Caki2 (cell line): ENCODE data around the gene DUSP1. TPM values are rescaled to one million over a fixed set of nuclear protein-coding genes. Genes with fewer than 3 reads are reported as not detected.
"Not testable (repeated sequence)": the region's sequence is repeated elsewhere in the genome, so short reads cannot be mapped to it uniquely, and the experiment has no call there.

ENCODE experiments used
- DNase-seq: peaks from one replicate; pipeline ENCODE4 v3.0.0-alpha.2; 2015; ENCODE audit warnings: low read depth
- in situ Hi-C: cut with HindIII; loops from 2 replicates; pipeline ENCODE4 v1.10.0; 2016; ENCODE audit warnings: low sequenced_read_pairs, low pct_unique_long_range_greater_than_20kb, mixed read lengths
- total RNA-seq: library from RNA; depleted of rRNA; stranded (reverse); fragments of >200 nt; shearing (Covaris generic); gene quantifications from 2 replicates; pipeline ENCODE4 v1.2.3, GENCODE V29; 2014; ENCODE audit warnings: low replicate concordance

Gene DUSP1
- total RNA-seq, 1 experiment from 2014 or later = 159 TPM

GRCh38 chr5:172799416-172799815 lies 28.4 kb upstream of the DUSP1 start:
- in situ Hi-C loops = loop anchor here (25.0 kb wide), 1 partner anchor 113 kb away; no protein-coding TSS in a partner anchor
- no peak for DNase-seq

- DNase-seq = peak; percentile 67
- in situ Hi-C loops = loop anchor here (25.0 kb wide), 1 partner anchor 114 kb away; no protein-coding TSS in a partner anchor
Observed at GRCh38 chr5:172798422-172799215, 27.6 kb upstream of the DUSP1 start.

- DNase-seq = no peak
- in situ Hi-C loops = loop anchor here (25.0 kb wide), 1 partner anchor 115 kb away; no protein-coding TSS in a partner anchor
Observed at GRCh38 chr5:172797771-172798191, 26.8 kb upstream of the DUSP1 start.

- in situ Hi-C loops = loop anchor here (25.0 kb wide), 1 partner anchor 116 kb away; no protein-coding TSS in a partner anchor
- no peak for DNase-seq
Observed at GRCh38 chr5:172796306-172796705, 25.3 kb upstream of the DUSP1 start.

GRCh38 chr5:172795318-172795977 lies 24.5 kb upstream of the DUSP1 start:
- DNase-seq = peak; percentile 75
- in situ Hi-C loops = loop anchor here (25.0 kb wide), 1 partner anchor 117 kb away; no protein-coding TSS in a partner anchor

GRCh38 chr5:172793577-172794488 lies 22.8 kb upstream of the DUSP1 start:
- in situ Hi-C loops = loop anchor here (25.0 kb wide), 1 partner anchor 118 kb away; no protein-coding TSS in a partner anchor
- DNase-seq = no peak

GRCh38 chr5:172792701-172793570 lies 21.9 kb upstream of the DUSP1 start:
- in situ Hi-C loops = loop anchor here (25.0 kb wide), 1 partner anchor 119 kb away; no protein-coding TSS in a partner anchor
- DNase-seq = no peak

GRCh38 chr5:172791726-172792445 lies 20.9 kb upstream of the DUSP1 start:
- in situ Hi-C loops = loop anchor here (25.0 kb wide), 1 partner anchor 120 kb away; no protein-coding TSS in a partner anchor
- DNase-seq = no peak

GRCh38 chr5:172791286-172791685 lies 20.3 kb upstream of the DUSP1 start:
- in situ Hi-C loops = loop anchor here (25.0 kb wide), 1 partner anchor 121 kb away; no protein-coding TSS in a partner anchor
- no peak for DNase-seq

GRCh38 chr5:172790496-172790889 lies 19.5 kb upstream of the DUSP1 start:
- in situ Hi-C loops = loop anchor here (25.0 kb wide), 1 partner anchor 122 kb away; no protein-coding TSS in a partner anchor
- DNase-seq = no peak

GRCh38 chr5:172789687-172790495 lies 18.9 kb upstream of the DUSP1 start:
- in situ Hi-C loops = loop anchor here (25.0 kb wide), 1 partner anchor 122 kb away; no protein-coding TSS in a partner anchor
- DNase-seq = peak; percentile 37

- DNase-seq = peak; percentile 65
- in situ Hi-C loops = loop anchor here (25.0 kb wide), 1 partner anchor 123 kb away; no protein-coding TSS in a partner anchor
Observed at GRCh38 chr5:172788771-172789686, 18.0 kb upstream of the DUSP1 start.

GRCh38 chr5:172787538-172787937 lies 16.5 kb upstream of the DUSP1 start:
- not testable (repeated sequence) for DNase-seq
- in situ Hi-C loops = loop anchor here (25.0 kb wide), 1 partner anchor 125 kb away; no protein-coding TSS in a partner anchor

GRCh38 chr5:172786736-172787462 lies 15.9 kb upstream of the DUSP1 start:
- no peak for DNase-seq
- in situ Hi-C loops = loop anchor here (25.0 kb wide), 1 partner anchor 125 kb away; no protein-coding TSS in a partner anchor
